Measurements from ENCODE around the gene NDUFA8.
A peak's percentile ranks its signal among the peaks of the same experiment; 100 is the strongest.

Gene NDUFA8

DNA sequence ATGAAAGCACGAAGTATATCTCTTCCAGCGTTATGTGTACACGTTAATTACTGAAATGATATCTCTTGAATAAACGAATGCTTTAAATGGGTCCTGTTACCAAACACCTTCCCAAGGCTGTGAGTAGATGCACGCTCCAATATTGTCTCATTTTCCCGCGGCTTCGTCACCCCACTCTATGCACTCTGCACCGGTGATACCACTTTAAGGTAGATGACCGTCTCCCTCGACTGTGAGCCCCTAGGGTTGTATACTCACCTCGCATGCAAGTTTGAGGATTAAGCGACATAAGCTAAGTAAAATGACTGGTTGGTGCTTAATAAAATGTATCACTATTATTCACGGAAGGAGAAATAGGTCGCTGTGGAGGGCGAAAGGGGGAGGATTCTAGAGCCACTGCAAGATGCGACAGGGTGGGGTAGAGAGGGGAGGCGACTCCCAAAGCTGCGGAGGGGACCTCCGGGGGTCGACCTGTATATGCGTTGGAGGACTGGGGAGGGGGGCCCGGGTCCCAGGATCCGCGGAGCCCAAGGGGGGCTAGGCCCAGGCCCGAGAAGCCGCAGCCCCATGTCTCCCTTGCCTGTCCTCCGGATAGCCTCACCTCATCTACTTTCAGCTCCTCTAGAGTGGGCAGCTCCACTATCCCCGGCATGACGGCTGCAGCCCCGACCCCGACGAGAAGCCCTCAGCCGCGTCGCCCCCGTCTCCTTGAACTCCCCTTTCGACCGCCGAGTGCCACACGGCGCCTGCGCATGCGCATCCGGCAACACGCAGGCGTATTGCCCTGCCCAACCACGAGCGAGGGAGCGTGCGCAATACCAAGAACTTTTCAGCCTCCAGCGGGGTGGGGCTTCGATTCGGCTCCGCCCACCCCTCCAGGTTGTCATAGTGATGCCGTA is at the start of gene NDUFA8, which contains the start of gene MORN5:
NDUFA8 (minus strand) TSS at position 754 of the 899 bp plus-strand sequence; CDS start at position 652, 102 bp downstream.
MORN5 (plus strand) TSS at position 883 of the 899 bp plus-strand sequence. CDS start 65 bp downstream, outside the sequence.
- DNase-seq (ENCODE audit: low spot score), result peak; percentile 96

DNA sequence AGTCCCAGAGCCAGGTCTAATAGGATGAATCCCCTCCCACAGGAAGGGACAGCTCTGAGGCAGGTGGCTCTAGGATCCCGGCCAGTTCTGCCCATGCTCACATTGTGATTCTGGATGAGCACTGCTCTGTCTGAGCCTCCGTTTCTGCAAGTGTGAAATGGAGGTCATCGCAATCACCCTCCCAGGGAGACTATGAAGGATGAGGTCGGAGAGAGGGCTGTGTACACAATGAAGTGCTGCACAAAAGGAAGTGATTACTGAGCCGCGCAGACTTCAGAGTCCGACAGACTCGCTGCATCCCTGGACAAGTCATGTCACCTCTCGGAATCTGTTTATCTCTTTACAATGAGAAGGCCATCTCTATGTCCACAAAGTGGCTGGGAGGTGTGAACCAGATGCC is 47.5 kb upstream of the NDUFA8 start:
- no peak for DNase-seq (ENCODE audit: low spot score)

DNA sequence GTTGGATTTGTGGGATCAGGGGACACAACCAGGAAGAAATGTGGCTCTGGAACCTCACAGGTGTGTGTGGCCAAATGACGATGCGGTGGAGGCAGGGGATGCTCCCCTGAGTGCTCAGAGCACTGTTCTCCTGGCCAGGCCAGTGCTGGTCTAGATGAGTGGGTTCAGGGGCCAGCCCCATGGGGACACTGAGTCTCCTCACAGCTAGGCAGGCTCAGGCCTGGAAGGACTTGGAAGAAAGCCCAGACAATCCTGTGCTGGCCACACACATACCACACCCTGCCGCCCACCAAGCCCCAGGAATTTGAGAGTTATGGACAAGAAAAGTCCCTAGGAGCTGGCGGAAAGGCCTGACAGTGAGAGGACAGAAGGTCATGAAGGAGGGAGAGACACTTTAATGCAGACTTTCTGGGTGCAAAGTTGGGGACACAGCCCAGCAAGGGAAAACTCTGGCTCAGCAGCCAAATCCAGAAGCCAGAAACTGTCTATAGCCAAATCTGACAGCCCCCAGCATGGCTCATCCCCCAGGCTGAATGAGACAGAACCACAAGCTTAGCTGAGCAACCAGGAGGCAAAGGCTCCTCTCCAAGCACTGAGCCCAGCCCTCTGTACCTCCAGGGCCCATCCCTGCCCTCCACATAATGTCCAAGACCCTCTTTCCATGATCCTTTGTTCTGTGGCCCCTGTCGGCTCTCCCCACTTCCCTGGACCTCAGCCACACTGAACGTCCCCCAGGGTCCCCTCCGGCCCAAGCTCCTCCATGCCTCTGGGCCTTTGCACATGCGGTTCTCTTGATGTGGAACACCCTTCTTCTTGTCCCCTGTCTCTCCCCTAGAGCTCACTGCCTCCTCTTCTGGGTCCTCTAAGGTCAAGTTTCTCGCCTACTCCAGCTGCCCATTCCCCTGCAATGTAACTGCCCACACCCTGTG is 46.8 kb upstream of the NDUFA8 start:
- no peak for DNase-seq (ENCODE audit: low spot score)

DNA sequence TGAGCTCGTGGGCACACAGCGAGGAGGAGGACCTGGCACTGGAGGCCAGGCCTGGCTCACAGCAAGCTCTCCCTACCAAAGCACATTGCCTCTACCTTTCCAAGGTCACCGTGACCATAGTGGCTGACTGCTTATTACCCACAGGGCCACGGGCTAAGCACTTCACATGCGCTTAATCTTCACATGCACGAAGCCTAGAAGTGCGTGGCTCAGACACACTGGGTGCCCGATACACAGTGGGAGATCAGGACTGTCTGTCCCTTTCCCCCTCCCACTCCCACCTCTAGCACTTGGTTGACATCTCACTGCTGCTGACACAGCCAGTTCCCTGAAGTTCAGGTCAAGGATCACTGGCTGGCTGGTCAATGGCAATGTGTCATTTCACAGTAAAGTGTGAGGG is 45.6 kb upstream of the NDUFA8 start:
- DNase-seq (ENCODE audit: low spot score), result no peak

DNA sequence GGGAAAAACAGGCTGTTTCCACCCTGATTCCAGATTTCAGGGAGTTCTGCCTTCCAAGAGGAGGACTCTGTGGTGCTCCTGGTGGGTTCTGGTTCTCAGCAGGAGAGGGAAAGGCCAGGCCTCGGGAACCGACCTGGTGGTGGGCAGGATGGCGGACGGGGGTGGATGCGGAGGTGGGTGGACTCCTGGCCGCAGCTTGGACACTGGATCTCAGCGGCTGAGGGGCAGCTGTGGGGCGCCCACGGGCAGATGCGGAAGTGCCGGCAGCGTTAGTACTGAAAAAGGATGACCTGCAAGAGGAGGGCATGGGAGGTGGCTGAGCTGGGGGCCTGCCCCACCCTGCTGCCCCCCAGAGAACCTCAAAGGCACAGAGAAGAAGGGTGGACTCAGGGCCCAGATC is 44.9 kb upstream of the NDUFA8 start:
- DNase-seq (ENCODE audit: low spot score), result no peak

DNA sequence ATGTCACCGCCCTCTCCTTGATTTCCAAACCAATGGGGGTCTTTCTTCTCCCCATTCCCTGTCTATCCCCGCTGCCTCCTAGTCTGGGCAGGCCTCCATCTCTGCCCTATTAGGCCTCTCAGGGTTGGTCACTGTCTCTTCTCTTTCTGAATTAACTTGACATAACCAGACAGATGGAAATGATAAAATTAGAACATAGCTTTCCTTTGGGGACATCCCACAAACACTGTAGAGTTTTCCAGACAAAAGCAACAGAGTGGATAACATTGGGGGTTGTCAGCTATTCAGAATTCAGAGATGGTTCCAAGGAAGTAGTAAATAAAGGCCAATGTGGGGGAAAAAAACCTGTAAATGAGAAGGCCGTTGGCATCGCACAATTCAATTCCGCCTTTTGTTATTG is 44.5 kb upstream of the NDUFA8 start:
- no peak for DNase-seq (ENCODE audit: low spot score)

DNA sequence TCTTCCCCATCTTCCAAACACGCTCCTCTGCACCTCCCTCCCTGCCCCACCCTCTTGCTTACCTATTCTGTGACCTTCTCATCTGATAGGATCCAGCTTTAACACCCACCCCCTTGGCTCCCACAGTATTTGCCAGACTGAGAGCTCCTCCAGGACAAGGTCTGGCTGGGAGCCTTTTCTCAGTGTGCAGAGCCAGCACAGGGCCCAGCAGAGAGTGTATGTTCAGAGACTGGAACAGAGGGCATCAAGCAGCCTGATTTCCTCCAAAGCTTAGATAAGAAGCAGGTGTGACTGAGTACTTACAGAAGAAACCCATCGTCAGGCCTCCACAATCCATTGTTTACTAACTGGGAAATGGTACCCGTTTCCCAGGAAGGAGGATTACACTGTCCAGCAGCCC is 42.5 kb upstream of the NDUFA8 start:
- DNase-seq (ENCODE audit: low spot score), result no peak

DNA sequence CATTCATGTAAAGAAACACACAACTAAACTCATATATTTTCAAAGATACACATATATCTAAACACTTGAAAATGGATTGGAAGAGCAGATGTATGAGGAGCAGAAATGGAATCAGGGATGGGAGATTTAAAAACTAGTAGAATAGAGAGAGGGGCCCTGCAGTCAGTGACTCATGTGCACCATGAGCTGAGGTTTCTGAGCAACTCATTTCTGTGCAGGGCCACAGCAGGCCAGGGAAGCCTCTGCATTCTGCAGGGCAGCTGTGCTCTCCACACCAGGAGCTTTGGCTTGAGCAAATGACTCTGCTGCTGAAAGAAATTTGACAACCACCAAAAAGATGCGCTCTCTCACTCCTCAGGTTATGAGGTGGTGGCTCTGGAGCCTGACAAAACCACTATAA is 42.1 kb upstream of the NDUFA8 start:
- DNase-seq (ENCODE audit: low spot score), result no peak

DNA sequence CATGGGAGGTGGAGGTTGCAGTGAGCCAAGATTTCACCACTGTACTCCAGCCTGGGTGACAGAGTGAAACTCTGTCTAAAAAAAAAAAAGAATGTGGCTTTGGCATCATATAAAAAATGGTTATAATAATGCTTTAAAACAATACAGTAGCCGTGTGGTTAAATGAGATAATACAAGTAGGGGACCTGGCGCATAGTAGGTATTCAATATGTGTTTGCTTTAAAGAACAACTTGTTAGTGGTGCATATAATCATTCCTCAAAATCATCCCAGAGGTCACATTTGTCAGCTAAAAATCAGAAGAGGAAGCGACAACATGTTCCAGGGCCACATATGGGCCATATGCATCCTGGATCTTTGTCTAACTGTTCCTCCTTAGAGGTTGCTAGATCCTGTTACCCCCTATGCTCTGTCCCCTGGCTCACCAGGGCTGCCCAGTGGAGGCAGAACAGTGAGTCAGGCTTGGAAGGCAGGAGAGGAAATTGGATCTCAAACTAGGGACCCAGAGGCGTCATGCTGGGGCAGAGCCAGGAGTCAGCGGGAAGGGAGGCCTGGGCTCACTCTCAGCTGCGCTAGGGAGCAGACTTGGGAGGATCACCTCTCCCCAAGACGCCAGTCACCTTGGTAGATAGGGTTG is 41.5 kb upstream of the NDUFA8 start:
- no peak for DNase-seq (ENCODE audit: low spot score)

DNA sequence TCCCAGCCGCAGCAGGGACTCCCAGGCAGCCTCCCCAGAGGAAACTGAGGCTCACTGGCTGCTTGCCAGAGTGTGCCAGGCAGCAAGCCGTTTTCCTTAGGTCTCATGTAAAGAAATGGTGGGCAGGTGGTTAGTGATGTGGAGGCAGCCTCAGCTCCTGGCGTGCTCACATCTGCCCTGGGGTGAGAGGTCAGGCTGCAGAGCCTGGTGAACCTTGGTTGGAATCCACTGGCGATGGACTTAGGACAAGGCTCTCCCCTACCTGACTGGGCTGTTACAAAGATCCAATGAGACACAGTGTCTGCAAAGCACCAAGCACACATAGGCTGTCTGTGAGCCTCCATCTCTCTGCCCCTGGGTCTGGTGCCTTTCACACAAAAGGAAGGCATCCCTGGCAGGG is 38.3 kb upstream of the NDUFA8 start:
- DNase-seq (ENCODE audit: low spot score), result no peak

DNA sequence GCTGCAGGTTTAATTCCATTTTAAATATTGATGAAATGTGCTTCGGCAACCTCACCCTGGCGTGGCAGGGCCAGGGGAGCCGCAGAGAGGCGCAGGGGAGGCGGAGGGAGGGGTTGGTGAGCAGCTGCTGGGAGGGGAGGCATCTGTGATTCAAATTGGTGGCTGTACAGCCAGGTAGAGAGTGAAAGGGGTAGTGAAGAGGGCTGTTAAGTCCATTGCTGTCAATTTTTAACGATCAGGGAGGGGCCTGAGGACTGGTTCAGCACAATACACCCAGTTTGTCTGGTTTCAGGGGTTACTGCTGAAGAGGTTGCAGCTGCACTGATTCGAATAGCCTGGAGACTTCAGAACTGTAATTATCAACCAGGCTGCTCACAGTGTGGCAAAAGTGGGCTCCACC is 37.8 kb upstream of the NDUFA8 start:
- no peak for DNase-seq (ENCODE audit: low spot score)

DNA sequence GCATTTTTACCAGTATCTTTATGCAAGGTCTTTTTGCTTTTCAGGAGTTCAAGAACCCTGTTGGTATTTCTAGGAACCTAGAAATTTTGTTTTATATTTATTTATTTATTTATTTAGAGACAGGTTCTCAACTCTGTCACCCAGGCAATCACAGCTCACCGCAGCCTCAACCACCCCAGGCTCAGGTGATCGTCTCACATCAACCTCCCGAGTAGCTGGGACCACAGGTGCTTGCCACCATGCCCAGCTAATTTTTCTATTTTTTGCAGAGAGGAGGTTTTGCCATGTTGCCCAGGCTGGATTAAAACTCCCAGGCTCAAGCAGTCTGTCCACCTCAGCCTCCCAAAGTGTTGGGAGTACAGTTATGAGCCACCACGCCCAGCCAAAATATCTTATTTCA is 36.3 kb upstream of the NDUFA8 start:
- DNase-seq (ENCODE audit: low spot score), result no peak

DNA sequence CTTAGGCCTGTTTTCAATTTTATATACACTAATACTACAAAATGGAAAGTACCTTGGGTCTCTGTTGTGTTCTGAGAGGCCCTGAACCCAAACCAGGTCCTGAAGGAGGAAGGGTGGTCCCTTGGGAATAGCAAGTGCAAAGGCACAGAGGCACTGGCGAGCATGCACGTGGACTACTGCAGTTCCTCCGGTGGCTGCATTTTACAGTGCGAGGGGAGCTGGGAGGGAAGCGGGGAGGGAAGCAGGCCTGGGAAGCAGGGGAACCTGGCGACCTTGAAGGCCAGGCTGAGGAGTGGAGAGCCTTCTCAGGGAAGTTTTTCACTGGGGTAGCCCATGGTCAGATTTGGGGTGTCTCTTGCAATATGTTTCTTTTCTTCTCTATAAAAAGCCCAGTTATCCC is 34.1 kb upstream of the NDUFA8 start:
- DNase-seq (ENCODE audit: low spot score), result no peak

DNA sequence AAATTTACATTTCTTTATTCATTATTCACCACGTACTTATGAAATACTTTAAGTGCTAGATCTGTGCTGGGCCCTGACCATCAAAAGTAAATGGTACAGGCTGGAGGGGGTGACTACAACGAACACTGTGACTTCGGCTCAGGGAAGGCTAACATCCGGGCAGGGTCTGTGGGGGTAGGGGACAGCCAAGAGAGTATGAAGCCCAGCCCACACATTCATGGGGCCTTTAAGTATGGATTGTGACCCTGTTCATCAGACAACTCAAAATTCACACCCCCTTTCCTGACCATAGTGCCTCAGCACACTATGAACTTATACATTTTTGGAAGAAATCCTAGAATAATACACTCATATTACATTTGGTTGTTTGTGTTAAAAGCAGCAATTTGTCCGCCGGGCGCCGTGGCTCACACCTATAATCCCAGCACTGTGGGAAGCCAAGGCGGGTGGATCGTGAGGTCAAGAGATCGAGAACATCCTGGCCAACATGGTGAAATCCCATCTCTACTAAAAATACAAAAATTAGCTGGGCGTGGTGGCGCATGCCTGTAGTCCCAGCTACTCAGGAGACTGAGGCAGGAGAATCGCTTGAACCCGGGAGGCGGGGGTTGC is 33.4 kb upstream of the NDUFA8 start:
- no peak for DNase-seq (ENCODE audit: low spot score)

DNA sequence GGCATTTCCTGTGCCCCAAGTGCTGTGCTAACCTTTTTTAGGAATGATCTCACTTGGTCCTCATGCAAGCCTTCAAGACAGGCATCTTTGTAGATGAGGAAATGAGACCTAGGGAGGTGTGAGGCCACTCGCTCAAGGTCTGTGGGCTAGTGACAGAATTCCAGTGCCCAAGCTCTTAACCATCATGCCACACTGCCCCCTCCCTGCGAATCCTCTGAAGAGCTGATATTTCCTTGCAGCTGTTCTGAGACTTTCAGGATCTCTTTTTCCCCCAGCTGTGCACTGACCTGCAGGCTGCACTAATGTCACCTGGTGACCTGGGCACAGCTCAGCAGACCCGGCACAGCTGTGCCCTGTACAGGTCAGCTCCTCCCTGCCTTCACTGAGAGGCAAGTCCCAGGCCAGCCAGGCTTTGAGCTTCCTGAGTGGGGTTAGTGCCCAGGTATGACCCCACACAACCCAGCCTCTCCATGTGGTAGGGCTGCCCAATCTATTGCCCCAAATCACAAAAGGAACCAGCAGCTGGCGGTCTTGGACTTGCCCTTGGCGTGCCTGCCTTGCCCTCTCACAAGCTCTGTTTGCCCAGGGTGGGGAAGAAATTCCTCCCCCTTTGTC is 32.8 kb upstream of the NDUFA8 start:
- DNase-seq (ENCODE audit: low spot score), result no peak

DNA sequence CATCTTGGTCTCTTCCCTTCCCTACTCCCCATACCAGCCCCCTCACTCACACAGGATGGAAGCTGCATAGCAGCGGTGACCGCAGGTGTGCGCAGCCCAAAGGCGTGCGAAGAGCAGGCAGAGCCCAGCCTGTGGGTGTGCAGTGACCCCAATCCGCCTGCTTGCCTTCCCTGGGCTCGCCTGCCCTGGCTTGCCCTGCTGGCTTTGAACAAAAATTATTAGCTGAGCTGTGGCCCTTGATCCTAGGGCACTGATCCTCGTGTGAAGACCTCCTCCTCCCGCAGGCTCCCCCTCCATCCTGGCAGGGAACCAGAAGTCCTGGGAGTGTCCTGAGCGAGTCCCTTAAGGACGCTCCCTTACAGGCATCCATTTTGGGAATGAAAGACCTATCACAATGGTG is 32.0 kb upstream of the NDUFA8 start:
- DNase-seq (ENCODE audit: low spot score), result no peak

DNA sequence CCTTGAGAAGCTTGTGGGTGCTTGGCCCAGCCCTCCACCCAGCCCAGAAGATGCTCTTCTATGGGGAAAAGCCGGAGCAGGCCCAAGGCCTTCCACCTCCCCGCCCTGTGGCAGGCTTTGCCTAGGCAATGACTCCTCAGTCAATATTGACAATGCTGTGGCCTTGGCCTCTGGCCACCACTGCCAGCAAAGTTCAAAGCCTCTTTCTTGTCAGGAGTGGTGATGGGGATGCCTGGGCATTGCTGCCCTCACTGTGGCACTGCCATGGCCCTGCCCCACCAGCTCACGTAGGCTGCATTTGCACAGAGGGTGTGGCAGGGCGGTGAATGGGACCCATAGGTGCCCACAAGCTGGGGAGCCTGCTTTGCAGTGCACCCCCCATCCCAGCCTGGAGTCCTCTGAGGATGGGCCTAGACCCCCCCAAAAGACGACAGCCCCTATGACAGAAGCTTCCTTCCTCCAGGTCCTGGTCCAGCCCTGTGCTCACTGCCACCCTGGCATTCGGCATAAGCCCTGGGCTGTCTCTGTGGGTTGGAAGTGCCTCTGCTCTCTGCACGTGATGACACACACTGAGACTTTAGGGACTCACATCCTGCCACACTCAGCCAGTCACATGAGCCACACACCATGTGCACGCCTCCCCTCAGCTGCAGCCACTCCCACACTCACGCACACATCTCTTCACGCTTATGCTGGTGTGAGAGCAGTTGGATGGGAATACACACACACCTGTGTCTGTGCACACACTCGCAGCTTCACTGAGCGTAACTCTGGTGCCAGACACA is 31.2 kb upstream of the NDUFA8 start:
- DNase-seq (ENCODE audit: low spot score), result no peak

DNA sequence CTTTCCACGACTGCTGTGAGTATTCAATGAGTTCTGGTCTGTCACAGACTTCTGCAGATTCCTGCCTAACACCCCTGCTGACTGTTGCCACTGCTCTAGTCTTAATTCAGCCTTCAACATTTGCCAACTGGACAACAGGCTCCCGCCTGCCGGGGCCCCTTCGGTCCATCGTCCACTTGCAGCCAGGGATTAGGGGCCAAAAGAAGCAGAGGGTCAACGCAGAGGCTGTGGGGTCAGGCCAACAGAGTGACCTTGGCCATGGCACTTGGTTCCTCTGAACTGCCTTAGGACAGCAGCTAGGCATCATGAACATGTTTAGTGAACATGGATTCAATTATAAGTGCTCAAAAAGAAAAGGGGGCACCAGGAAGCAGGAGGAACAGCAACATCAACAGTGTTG is 28.8 kb upstream of the NDUFA8 start:
- no peak for DNase-seq (ENCODE audit: low spot score)

DNA sequence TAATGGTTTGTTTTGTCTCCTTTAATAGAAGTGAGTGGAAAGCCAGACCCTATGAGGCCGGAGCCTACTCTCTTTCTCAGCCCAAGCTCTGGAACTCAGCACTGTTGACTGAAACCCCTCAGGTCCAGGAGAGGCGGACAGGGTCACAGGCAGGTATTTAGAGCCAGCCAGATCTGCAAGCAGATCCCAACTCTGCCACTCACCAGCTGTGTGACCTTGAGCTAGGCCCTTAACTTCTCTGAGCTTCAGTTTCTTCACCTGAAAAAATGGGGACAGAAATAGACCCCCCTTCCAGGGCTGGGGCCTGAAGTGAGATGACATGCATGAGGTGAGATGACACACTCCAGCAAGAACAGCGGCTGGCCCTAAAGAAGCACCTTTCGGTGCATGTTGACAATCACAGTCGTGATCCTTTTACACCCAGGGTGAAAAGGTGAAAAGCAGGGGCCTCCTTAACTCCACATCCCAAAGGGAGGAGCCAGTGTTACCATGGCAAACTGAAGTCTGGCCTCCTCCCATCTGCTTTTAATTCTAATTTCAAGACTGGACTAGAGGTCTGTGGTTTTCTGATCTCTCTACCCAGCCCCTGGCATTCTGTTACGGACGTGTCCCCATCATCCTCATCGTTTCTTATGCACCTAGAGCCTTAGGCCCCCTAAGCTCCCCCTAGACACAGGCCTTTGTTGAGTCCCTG is 27.3 kb upstream of the NDUFA8 start:
- no peak for DNase-seq (ENCODE audit: low spot score)

DNA sequence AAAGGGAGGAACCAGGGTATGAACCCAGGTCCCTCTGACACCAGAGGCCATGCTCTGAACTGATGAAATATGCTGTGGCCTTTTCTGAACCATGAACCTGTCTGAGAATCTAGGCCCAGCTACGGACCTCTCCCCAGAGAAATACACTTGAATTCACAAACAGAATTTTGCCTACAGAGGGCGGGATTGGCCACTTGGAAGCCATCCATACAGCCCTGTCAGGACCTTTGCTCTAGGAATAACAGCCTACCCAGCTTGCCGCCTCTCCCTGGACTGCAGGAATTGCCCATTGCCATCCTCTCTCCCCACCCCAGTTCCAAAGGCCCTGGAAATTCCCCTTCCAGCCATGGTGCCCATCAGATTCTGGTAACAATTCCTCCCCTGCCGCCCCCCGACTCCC is 26.7 kb upstream of the NDUFA8 start:
- DNase-seq (ENCODE audit: low spot score), result no peak

Data from left forelimb (tissue), 1 donor.